ENCODE results near the gene RNF181. TPM values are rescaled to one million over a fixed set of nuclear protein-coding genes. Genes with fewer than 3 reads are reported as not detected.

Gene RNF181
- total RNA-seq, 1 donor, result 213 TPM

GRCh38 chr2:85577063-85577385, 18.5 kb upstream of the RNF181 start:
- no peak for DNase-seq (ENCODE audit: low read depth)
- no peak overlapping the region for H3K4me3 ChIP-seq (ENCODE audit: low read depth, low read length)
- TF ChIP-seq CTCF (IDR thresholded peaks at IDR 0.05; ENCODE audit: insufficient read depth, low read length), result no peak

- H3K4me3 ChIP-seq (ENCODE audit: low read depth, low read length), result no peak within 1 kb of the TSS
- TF ChIP-seq CTCF (IDR thresholded peaks at IDR 0.05; ENCODE audit: insufficient read depth, low read length), result no peak
- DNase-seq (ENCODE audit: low read depth), result no peak
Observed at GRCh38 chr2:85577386-85578242, 17.9 kb upstream of the RNF181 start, which contains the start of gene VAMP8. Gene VAMP8, plus strand, starts transcription at chr2:85577586. Its CDS starts 61 bp downstream, at chr2:85577647.

GRCh38 chr2:85578243-85579180, 17.0 kb upstream of the RNF181 start:
- no peak overlapping the region for H3K4me3 ChIP-seq (ENCODE audit: low read depth, low read length)
- TF ChIP-seq CTCF (IDR thresholded peaks at IDR 0.05; ENCODE audit: insufficient read depth, low read length), result no peak
- DNase-seq (ENCODE audit: low read depth), result no peak

GRCh38 chr2:85579266-85579935, 16.1 kb upstream of the RNF181 start:
- DNase-seq (ENCODE audit: low read depth), result no peak
- no peak overlapping the region for H3K4me3 ChIP-seq (ENCODE audit: low read depth, low read length)
- TF ChIP-seq CTCF (IDR thresholded peaks at IDR 0.05; ENCODE audit: insufficient read depth, low read length), result no peak

- no peak for DNase-seq (ENCODE audit: low read depth)
- no peak for TF ChIP-seq CTCF (IDR thresholded peaks at IDR 0.05; ENCODE audit: insufficient read depth, low read length)
- no peak overlapping the region for H3K4me3 ChIP-seq (ENCODE audit: low read depth, low read length)
Observed at GRCh38 chr2:85580206-85580605, 15.3 kb upstream of the RNF181 start.

GRCh38 chr2:85582492-85582891, 13.1 kb upstream of the RNF181 start:
- H3K4me3 ChIP-seq (ENCODE audit: low read depth, low read length), result no peak overlapping the region
- no peak for TF ChIP-seq CTCF (IDR thresholded peaks at IDR 0.05; ENCODE audit: insufficient read depth, low read length)
- no peak for DNase-seq (ENCODE audit: low read depth)

Data from fibroblast of the aortic adventitia (primary cell).